Measurements from ENCODE around the gene DST. TPM values are rescaled to one million over a fixed set of nuclear protein-coding genes. Genes with fewer than 3 reads are reported as not detected.
A peak's percentile ranks its signal among the peaks of the same experiment; 100 is the strongest.

The DST gene
- polyA plus RNA-seq, 1 of the 3 experiments (the other 2 are of a cell fraction): 64.3 TPM

DNA sequence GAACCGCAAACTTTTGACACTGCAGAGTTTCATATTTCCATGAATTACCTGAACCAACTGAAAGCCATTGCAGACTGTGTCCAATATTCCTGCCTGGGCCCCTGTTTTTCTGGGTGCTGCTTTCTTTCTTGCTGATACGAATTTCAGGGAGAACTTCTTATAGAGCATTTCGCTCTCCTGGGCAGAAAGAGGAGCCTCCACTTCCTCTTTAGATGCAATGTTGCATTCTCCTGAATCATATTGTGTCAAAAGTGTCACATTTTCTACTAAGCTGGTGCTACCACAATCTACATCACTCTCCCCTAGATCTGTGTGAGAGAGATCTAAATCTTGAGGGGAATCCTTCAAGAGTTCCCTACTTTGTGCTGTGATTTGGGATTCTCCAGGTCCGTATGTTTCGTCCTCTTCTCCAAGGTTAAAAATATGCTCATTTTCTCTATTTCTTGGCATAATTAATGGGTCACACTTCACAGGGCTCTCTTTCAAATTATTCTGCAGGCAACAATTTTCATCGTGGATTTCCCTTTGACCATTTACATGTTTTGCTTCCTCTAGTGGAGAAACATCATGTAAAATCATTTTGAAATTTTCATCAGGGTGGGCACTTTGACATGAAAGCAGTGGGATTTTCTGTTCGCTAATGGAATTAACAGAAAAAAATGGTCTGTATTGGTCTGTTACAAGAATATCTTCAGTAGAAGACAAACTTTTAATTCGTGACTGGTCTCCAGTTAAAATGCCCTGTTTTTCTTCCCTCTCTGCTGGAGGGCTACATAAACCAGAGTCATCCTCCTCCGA is 102.3 kb downstream of the DST start:
- H3K4me2 ChIP-seq: peak overlapping the region; percentile 74
- peak overlapping the region; percentile 85 for H3K9ac ChIP-seq
- 58% methylated on average over 9 of the region's 9 CpGs for WGBS (ENCODE audit: low lambda C conversion rate)
- no peak for TF ChIP-seq FOXJ3 (CRISPR knock-in tag; IDR thresholded peaks at IDR 0.05)
- no peak for TF ChIP-seq RAD21 (IDR thresholded peaks at IDR 0.05; ENCODE audit: low read length)
- TF ChIP-seq NFIC (IDR thresholded peaks at IDR 0.05; ENCODE audit: borderline replicate concordance): no peak
- TF ChIP-seq, protein P1, sequence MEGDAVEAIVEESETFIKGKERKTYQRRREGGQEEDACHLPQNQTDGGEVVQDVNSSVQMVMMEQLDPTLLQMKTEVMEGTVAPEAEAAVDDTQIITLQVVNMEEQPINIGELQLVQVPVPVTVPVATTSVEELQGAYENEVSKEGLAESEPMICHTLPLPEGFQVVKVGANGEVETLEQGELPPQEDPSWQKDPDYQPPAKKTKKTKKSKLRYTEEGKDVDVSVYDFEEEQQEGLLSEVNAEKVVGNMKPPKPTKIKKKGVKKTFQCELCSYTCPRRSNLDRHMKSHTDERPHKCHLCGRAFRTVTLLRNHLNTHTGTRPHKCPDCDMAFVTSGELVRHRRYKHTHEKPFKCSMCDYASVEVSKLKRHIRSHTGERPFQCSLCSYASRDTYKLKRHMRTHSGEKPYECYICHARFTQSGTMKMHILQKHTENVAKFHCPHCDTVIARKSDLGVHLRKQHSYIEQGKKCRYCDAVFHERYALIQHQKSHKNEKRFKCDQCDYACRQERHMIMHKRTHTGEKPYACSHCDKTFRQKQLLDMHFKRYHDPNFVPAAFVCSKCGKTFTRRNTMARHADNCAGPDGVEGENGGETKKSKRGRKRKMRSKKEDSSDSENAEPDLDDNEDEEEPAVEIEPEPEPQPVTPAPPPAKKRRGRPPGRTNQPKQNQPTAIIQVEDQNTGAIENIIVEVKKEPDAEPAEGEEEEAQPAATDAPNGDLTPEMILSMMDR (IDR thresholded peaks at IDR 0.05): peak; percentile 15; the same call in 1 of the 2 replicates
- H3K27me3 ChIP-seq (ENCODE audit: insufficient read depth): no peaks in the 10 kb centered on the region
- POLR2A ChIA-PET: no interaction called here
- H4K20me1 ChIP-seq (ENCODE audit: insufficient read depth): peaks cover 8% of the 10 kb centered on the region; the same call in 1 of the 2 replicates
- H3K9me2 ChIP-seq: no peaks in the 10 kb centered on the region
- H3K36me3 ChIP-seq (replicated peaks in 1 of 2; ENCODE audit: control insufficient read depth in 1 of 2, insufficient read depth in 2 of 2, low read length in 1 of 2): peaks cover 13 to 16% of the 10 kb centered on the region in 2 experiments
- H2AFZ ChIP-seq (ENCODE audit: low read depth): no peak overlapping the region
- peak overlapping the region; percentile 56 to 76 for H3K4me3 ChIP-seq (ENCODE audit: low read depth in 2 of 2, low read length in 1 of 2)
- no peak for DNase-seq
- peaks cover 19 to 29% of the 10 kb centered on the region in 2 experiments; a peak in 3 of 4 replicates for H3K4me1 ChIP-seq (ENCODE audit: control insufficient read depth in 1 of 2, insufficient read depth in 2 of 2, low read depth in 1 of 2, low read length in 1 of 2)
- peaks cover 32% of the 10 kb centered on the region for H3F3A ChIP-seq (replicated peaks; ENCODE audit: insufficient read depth)
- CTCF ChIA-PET: interaction anchor here (0.9 to 4.9 kb wide), 11 partner anchors 9 to 226 kb away, joined by 3 to 31 read pairs (median 4); no protein-coding TSS in a partner anchor
- H3K27ac ChIP-seq (ENCODE audit: low read depth in 2 of 2, low read length in 1 of 2): peak overlapping the region; percentile 88 to 96
- peaks cover 94% of the 10 kb centered on the region for H3K79me2 ChIP-seq (ENCODE audit: insufficient read depth)
- H3K9me3 ChIP-seq: no peaks in the 10 kb centered on the region

DNA sequence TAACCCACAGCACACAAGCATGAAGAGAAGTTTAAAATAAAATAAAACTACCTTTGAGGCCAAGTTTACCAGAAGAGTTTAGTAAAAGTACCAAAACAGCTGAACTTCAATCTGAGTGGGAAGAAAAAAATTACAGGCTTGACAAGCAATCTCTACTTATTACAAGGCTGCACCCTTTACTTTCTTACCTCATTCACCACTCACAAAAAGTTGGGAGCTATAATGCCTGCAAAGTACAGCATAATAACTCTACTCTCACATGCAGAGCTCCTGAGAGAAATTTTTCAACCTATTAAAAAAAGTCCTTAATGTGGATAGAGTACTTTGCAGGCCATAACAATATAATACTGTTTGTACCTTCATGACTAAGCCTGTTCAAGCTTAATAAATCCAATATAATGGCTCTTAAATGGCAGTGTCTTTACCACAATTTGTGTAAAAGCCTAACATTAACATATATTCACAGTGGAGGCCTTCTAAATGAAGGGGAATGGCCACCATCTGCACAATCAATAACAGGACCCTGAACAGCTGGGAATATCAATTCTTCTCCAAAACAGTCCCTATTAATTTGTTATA is 103.1 kb downstream of the DST start:
- DNase-seq: no peak
- Histone ChIP-seq H3K9me2 (no peaks in the 10 kb centered on the region), H3K9me3 (no peaks in the 10 kb centered on the region), H3K4me3 (ENCODE audit: low read depth in 2 of 2, low read length in 1 of 2) (peak overlapping the region; percentile 56 to 76), H3K4me1 (ENCODE audit: control insufficient read depth in 1 of 2, insufficient read depth in 2 of 2, low read depth in 1 of 2, low read length in 1 of 2) (peaks cover 20 to 29% of the 10 kb centered on the region in 2 experiments; a peak in 3 of 4 replicates), H4K20me1 (ENCODE audit: insufficient read depth) (peaks cover 8% of the 10 kb centered on the region; the same call in 1 of the 2 replicates), H3F3A (replicated peaks; ENCODE audit: insufficient read depth) (peaks cover 25% of the 10 kb centered on the region), H3K4me2 (peak overlapping the region; percentile 74), H3K27ac (ENCODE audit: low read depth in 2 of 2, low read length in 1 of 2) (peak overlapping the region; percentile 88 to 96), H3K79me2 (ENCODE audit: insufficient read depth) (peaks cover 94% of the 10 kb centered on the region), H3K36me3 (replicated peaks in 1 of 2; ENCODE audit: control insufficient read depth in 1 of 2, insufficient read depth in 2 of 2, low read length in 1 of 2) (peaks cover 20 to 24% of the 10 kb centered on the region in 2 experiments), H3K9ac (peak overlapping the region; percentile 85), H3K27me3 (ENCODE audit: insufficient read depth) (no peaks in the 10 kb centered on the region), H2AFZ (ENCODE audit: low read depth) (no peak overlapping the region)
- TF ChIP-seq, protein P2, sequence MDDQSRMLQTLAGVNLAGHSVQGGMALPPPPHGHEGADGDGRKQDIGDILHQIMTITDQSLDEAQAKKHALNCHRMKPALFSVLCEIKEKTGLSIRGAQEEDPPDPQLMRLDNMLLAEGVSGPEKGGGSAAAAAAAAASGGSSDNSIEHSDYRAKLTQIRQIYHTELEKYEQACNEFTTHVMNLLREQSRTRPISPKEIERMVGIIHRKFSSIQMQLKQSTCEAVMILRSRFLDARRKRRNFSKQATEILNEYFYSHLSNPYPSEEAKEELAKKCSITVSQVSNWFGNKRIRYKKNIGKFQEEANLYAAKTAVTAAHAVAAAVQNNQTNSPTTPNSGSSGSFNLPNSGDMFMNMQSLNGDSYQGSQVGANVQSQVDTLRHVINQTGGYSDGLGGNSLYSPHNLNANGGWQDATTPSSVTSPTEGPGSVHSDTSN (IDR thresholded peaks at IDR 0.05): no peak
- TF ChIP-seq GABPA (IDR thresholded peaks at IDR 0.05; ENCODE audit: low read depth): no peak
- TF ChIP-seq, protein P3, sequence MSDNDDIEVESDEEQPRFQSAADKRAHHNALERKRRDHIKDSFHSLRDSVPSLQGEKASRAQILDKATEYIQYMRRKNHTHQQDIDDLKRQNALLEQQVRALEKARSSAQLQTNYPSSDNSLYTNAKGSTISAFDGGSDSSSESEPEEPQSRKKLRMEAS (IDR thresholded peaks at IDR 0.05; ENCODE audit: low read depth): no peak
- no peak for TF ChIP-seq POLR2AphosphoS5 (IDR thresholded peaks at IDR 0.05; ENCODE audit: low read depth, low read length)
- TF ChIP-seq, protein P4, sequence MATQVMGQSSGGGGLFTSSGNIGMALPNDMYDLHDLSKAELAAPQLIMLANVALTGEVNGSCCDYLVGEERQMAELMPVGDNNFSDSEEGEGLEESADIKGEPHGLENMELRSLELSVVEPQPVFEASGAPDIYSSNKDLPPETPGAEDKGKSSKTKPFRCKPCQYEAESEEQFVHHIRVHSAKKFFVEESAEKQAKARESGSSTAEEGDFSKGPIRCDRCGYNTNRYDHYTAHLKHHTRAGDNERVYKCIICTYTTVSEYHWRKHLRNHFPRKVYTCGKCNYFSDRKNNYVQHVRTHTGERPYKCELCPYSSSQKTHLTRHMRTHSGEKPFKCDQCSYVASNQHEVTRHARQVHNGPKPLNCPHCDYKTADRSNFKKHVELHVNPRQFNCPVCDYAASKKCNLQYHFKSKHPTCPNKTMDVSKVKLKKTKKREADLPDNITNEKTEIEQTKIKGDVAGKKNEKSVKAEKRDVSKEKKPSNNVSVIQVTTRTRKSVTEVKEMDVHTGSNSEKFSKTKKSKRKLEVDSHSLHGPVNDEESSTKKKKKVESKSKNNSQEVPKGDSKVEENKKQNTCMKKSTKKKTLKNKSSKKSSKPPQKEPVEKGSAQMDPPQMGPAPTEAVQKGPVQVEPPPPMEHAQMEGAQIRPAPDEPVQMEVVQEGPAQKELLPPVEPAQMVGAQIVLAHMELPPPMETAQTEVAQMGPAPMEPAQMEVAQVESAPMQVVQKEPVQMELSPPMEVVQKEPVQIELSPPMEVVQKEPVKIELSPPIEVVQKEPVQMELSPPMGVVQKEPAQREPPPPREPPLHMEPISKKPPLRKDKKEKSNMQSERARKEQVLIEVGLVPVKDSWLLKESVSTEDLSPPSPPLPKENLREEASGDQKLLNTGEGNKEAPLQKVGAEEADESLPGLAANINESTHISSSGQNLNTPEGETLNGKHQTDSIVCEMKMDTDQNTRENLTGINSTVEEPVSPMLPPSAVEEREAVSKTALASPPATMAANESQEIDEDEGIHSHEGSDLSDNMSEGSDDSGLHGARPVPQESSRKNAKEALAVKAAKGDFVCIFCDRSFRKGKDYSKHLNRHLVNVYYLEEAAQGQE (IDR thresholded peaks at IDR 0.05; ENCODE audit: low read depth, low read length): no peak
- no peak for TF ChIP-seq SMC3 (IDR thresholded peaks at IDR 0.05; ENCODE audit: low read depth, low read length)
- ChIA-PET CTCF (interaction anchor here (0.9 to 4.9 kb wide), 7 partner anchors 9 to 225 kb away, joined by 3 to 31 read pairs (median 4); no protein-coding TSS in a partner anchor), POLR2A (no interaction called here)

All from SK-N-SH (cell line).